Keratinocyte (primary cell): ENCODE data around the gene APLP2. TPM values are rescaled to one million over a fixed set of nuclear protein-coding genes. Genes with fewer than 3 reads are reported as not detected.

Experiments
- DNase-seq: peaks from one replicate; pipeline ENCODE4 v3.0.0-alpha.2; 2011; ENCODE audit warnings: low read depth, missing footprints, low spot score
- FAIRE-seq: peaks from 2 replicates; lab custom pipeline; 2011; peaks lifted over from hg19 to GRCh38; lab: Jason Lieb, UNC
- H2AFZ ChIP-seq: 2 replicates; pipeline ENCODE4 v1.6.0; 2012; ENCODE audit warnings: low read length, control low read depth, inconsistent platforms; ENCODE audit not compliant: control insufficient read depth
- H3K27ac ChIP-seq: 2 replicates; pipeline ENCODE4 v1.5.1; 2011; ENCODE audit warnings: low read length; ENCODE audit not compliant: control insufficient read depth, insufficient read depth
- H3K27me3 ChIP-seq: 3 replicates; pipeline ENCODE4 v1.6.0; 2011; ENCODE audit warnings: low read length; ENCODE audit not compliant: control insufficient read depth, insufficient read depth; ENCODE audit errors: extremely low read depth
- H3K36me3 ChIP-seq, 2 experiments: 2 replicates in 1 of 2; 3 replicates in 1 of 2; pipeline ENCODE4 v1.5.1; 2011; ENCODE audit warnings: low read length in 2 of 2, mild to moderate bottlenecking in 1 of 2; ENCODE audit not compliant: control insufficient read depth in 2 of 2, insufficient read depth in 2 of 2; ENCODE audit errors: extremely low read depth in 1 of 2
- H3K4me1 ChIP-seq: 3 replicates; pipeline ENCODE4 v1.5.1; 2011; ENCODE audit warnings: low read length; ENCODE audit not compliant: control insufficient read depth, insufficient read depth; ENCODE audit errors: extremely low read depth
- H3K4me2 ChIP-seq: 3 replicates; pipeline ENCODE4 v1.6.0; 2011; ENCODE audit warnings: low read depth, low read length; ENCODE audit not compliant: control insufficient read depth, insufficient read depth; ENCODE audit errors: extremely low read depth
- H3K4me3 ChIP-seq, 3 experiments: fragments of 200-600 bp in 1 of 3; sonication (generic) in 1 of 3; 2 replicates in 2 of 3; 3 replicates in 1 of 3; pipeline ENCODE4 v1.5.1; 2011 to 2016; ENCODE audit warnings: low read length in 3 of 3, mild to moderate bottlenecking in 3 of 3, control low read depth in 2 of 3, inconsistent platforms in 1 of 3, low read depth in 1 of 3, mixed read lengths in 1 of 3, mixed run types in 1 of 3, moderate library complexity in 1 of 3; ENCODE audit not compliant: control insufficient read depth in 2 of 3, insufficient read depth in 2 of 3; ENCODE audit errors: extremely low read depth in 1 of 3
- H3K79me2 ChIP-seq: 2 replicates; pipeline ENCODE4 v1.6.0; 2012; ENCODE audit warnings: low read length; ENCODE audit not compliant: control insufficient read depth, insufficient read depth
- H3K9ac ChIP-seq: 3 replicates; pipeline ENCODE4 v1.6.0; 2011; ENCODE audit warnings: low read length; ENCODE audit not compliant: control insufficient read depth, insufficient read depth; ENCODE audit errors: extremely low read depth
- H3K9me1 ChIP-seq: 3 replicates; pipeline ENCODE4 v1.6.0; 2011; ENCODE audit warnings: low read length; ENCODE audit not compliant: control insufficient read depth, insufficient read depth; ENCODE audit errors: extremely low read depth
- H3K9me3 ChIP-seq: 2 replicates; pipeline ENCODE4 v1.5.1; 2012; ENCODE audit warnings: low read depth, low read length; ENCODE audit not compliant: control insufficient read depth
- H4K20me1 ChIP-seq: 3 replicates; pipeline ENCODE4 v1.6.0; 2011; ENCODE audit warnings: low read length; ENCODE audit not compliant: control insufficient read depth, insufficient read depth; ENCODE audit errors: extremely low read depth
- CTCF ChIP-seq, 3 experiments: IDR thresholded peaks in 1 of 3; conservative IDR thresholded peaks in 1 of 3; optimal IDR thresholded peaks in 1 of 3; 2 replicates in 2 of 3; 3 replicates in 1 of 3; pipeline versions ENCODE3 to v1.5.1; 2011; ENCODE audit warnings: low read length in 3 of 3, mild to moderate bottlenecking in 3 of 3, moderate library complexity in 2 of 3, control low read depth in 1 of 3, inconsistent platforms in 1 of 3; ENCODE audit not compliant: insufficient read depth in 2 of 3; ENCODE audit errors: extremely low read depth in 1 of 3
- EZH2 ChIP-seq: IDR thresholded peaks from one replicate; pipeline ENCODE4 v1.6.1; 2012; ENCODE audit warnings: inconsistent platforms, mild to moderate bottlenecking, low read length, moderate library complexity
- dilution Hi-C: fragments of 300-500 bp; cut with MboI; formaldehyde crosslinking; loops from one replicate; pipeline ENCODE4 v1.7.0; 2020; ENCODE audit warnings: low sequenced_read_pairs; ENCODE audit not compliant: extremely low pct_ligation_motif_present
- polyA plus RNA-seq, 5 experiments: library from polyadenylated mRNA; depleted of rRNA in 3 of 5; stranded (reverse) in 3 of 5; stranded (forward) in 1 of 5; unstranded in 1 of 5; fragments of >200 nt; gene quantifications; 1 replicate in 1 of 5; 2 replicates in 3 of 5; 3 replicates in 1 of 5; pipeline versions ENCODE4 v1.2.1 to v1.2.3, GENCODE V29; 2011 to 2012; ENCODE audit warnings: missing spikeins in 2 of 5, low read depth in 1 of 5, low replicate concordance in 1 of 5

Gene APLP2
- polyA plus RNA-seq, 1 donor (not counting 4 experiments of a cell fraction or from before 2014, with no cell fraction given), result 531 TPM

- Histone ChIP-seq H3K9ac (no peak overlapping the region), H2AFZ (no peak overlapping the region), H4K20me1 (peaks cover 8% of the 10 kb centered on the region), H3K4me2 (no peak overlapping the region), H3K4me1 (peaks cover 40% of the 10 kb centered on the region), H3K79me2 (peaks cover 57% of the 10 kb centered on the region), H3K27ac (no peak overlapping the region), H3K36me3 (peaks cover 0 to 3% of the 10 kb centered on the region in 2 experiments), H3K9me1 (peaks cover 6% of the 10 kb centered on the region), H3K9me3 (no peaks in the 10 kb centered on the region), H3K4me3 (no peak overlapping the region), H3K27me3 (no peaks in the 10 kb centered on the region)
- dilution Hi-C loops, result no loop called here
- no peak for TF ChIP-seq EZH2
- TF ChIP-seq CTCF (optimal IDR thresholded peaks at IDR 0.05 in 1 of 3, IDR thresholded peaks at IDR 0.05 in 1 of 3, conservative IDR thresholded peaks at IDR 0.05 in 1 of 3; ENCODE audit: extremely low read depth in 1 of 3, insufficient read depth in 2 of 3, low read length in 3 of 3), result no peak
- DNase-seq (no peak), FAIRE-seq (no peak)
These were observed 106.2 kb downstream of the APLP2 start for GRCh38 chr11:130175898-130176297.

- DNase-seq (no peak), FAIRE-seq (no peak)
- H3K36me3 ChIP-seq, result peaks cover 0 to 3% of the 10 kb centered on the region in 2 experiments
- no peak overlapping the region for H2AFZ ChIP-seq
- peak overlapping the region; percentile 78 for H3K27ac ChIP-seq
- H3K9me3 ChIP-seq, result no peaks in the 10 kb centered on the region
- peaks cover 14% of the 10 kb centered on the region for H3K9me1 ChIP-seq
- H3K27me3 ChIP-seq, result no peaks in the 10 kb centered on the region
- H4K20me1 ChIP-seq, result peaks cover 16% of the 10 kb centered on the region
- peak overlapping the region; percentile 46 for H3K9ac ChIP-seq
- H3K4me1 ChIP-seq, result peaks cover 51% of the 10 kb centered on the region
- dilution Hi-C loops, result no loop called here
- H3K4me3 ChIP-seq, result no peak overlapping the region
- peaks cover 56% of the 10 kb centered on the region for H3K79me2 ChIP-seq
- no peak overlapping the region for H3K4me2 ChIP-seq
- no peak for TF ChIP-seq CTCF (optimal IDR thresholded peaks at IDR 0.05 in 1 of 3, IDR thresholded peaks at IDR 0.05 in 1 of 3, conservative IDR thresholded peaks at IDR 0.05 in 1 of 3; ENCODE audit: extremely low read depth in 1 of 3, insufficient read depth in 2 of 3, low read length in 3 of 3)
- no peak for TF ChIP-seq EZH2
These were observed 108.1 kb downstream of the APLP2 start for GRCh38 chr11:130177782-130178181.
